ENCODE data around the gene MS4A15.

The MS4A15 gene

DNA sequence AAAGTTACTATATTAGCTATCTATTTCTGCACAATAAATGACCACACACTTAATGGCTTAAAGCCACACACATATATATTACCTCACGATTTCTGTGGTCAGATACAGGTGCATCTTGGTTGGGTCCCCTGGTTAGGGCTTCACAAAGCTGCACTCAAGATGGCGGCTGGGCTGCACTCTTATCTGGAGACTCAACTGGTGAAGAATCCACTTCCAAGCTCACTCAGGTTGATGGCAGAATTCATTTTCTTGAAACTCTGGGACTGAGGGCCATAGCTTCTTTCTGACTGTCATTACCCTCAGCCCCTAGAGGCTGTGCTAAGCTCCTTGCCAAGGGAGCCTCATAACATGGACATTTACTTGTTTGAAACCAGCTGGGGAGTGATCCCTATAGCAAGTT lies 23.4 kb downstream of the MS4A15 start:
- no peak for DNase-seq

DNA sequence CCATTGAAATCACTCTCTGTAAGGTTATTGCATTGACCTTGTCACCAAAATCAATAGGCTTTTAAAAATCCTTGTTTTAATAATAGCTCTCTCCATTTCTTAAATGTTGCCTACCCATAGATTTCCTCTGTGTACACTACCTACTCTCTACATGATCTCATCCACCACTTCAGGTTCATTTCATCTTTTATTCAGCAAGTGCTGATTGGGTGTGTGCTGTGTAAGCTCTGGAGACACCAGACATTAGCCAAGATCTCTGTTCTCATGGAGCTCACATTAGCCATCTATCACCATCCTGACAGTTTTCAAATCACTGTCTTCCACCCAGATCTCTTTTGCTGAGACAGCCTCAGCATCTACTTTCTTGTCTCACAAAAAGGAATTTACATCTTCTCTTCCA lies 24.1 kb downstream of the MS4A15 start:
- no peak for DNase-seq

DNA sequence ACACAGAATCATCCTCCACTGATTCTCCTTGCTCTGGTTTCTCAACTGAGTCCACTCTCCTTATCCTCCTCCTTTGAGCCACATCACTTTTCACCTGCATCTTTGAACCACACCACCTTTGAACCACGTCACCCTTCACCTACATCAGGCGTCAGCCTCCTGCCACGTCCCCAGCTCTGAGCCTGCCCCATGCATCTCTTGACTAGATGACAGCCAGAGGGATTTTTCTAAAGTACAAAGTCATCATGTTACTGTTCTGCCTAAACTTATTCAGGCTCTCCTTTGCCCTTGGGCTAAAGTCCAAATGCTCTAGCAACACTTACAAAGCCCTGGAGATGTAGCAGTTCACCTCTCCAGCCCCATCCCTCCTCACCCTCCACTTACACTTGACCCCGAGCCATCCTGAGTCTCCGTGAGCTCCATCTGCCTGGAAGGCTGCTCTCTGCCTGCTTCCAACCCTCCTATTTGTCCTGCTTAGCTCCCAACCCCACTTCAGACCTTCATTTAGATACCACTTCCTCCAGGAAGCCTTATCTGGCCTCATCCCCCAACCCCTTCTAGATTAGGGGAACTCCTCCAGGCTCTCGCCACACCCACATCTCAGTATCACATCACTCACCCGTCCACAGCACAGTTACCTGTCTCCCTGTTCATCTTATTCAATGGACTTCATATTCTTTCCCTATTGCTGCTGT lies 24.8 kb downstream of the MS4A15 start:
- no peak for DNase-seq

DNA sequence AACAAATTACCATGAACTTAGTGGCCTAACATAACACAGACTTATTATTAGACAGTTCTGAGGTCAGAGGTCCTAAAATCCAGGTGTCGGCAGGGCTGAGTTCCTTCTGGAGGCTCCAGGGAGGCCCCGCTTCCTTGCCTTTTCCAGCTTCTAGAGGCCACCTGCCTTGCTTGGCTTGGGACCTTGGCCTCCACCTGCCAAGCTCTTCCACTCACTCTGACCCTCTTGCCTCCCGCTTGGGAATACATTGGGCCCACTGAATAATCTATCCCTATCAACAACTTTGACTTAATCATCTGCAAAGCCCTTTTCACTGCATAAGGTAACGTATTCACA lies 25.3 kb downstream of the MS4A15 start:
- DNase-seq, result no peak

DNA sequence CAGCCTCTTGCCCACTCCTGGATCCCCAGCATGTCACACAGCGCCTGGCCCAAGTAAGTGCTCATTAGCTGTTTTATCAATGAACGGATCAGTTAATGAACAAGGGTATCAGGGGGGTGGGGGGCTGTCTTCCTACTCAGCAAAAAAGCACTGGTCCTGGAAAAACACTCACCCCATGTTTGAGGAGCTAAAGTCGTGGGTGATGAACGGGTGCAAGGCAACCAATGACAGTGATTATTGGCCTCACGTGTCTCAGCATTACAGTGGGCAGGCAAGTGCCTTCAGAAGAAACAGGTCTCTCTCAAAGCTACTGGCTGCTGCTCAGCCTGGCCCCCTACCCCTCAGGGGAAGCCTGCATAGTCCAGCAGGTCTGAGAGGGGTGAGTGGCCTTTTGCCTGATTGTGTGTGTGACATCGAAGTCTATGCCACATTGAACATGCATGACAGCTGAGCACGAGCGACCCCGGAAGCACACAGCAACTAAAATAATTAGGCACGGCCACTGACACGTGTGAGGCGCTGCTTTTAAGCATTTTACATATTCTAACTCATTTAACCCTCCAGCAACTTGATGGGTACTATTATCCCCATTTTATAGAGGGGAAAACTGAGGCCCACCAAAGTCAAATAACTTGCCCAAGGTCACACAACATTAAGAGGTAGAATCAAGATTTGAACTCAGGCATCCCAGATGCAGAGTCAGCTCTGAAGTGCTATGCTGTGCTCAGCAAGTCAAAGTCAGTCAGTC lies 25.9 kb downstream of the MS4A15 start:
- no peak for DNase-seq

DNA sequence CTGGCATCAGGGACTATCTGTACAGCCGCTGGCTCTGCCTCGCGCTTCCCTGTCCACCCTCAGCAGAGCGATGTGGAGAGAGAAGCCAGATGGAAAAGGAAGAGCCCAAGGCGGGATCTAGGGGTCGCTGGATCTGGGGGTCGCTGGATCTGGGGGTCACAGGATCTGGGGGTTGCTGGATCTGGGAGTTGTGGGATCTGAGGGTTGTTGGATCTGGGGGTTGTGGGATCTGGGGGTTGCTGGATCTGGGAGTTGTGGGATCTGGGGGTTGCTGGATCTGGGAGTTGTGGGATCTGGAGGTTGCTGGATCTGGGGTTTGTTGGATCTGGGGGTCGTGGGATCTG lies 26.4 kb downstream of the MS4A15 start:
- no peak for DNase-seq

DNA sequence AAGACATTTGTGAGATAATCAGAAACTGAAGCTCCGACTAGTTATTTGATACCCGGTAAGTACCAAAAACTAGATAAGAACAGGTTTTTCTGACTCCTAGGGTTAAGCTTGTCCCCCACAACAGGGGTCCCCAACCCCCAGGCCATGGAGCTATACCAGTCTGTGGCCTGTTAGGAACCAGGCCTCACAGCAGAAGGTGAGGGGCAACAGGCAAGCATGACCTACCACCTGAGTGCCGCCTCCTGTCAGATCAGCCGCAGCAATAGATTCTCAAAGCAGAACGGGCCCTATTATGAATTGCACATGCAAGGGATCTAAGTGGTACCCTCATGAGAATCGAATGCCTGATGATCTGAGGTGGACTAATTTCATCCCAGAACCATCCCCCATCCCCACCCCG lies 27.2 kb downstream of the MS4A15 start:
- no peak for DNase-seq

DNA sequence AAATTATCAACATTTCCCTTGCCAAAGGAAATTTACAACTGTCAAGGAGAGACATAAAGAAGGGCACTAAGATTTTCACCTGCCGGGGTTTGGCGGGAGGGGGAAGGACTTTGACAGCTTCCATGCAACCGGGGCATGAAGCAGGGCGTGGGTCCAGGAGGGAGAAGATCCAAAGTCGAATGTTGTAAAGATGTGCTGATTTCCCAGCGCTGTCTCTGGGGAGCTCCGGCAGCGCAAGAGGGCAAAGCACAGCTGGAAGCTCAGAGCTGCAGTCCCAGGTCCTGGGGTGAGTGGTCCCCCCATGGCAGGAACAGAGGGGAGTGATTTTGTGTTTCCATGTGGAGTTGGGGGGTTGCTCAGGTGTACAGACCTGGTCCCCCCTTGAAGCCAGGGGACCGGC lies 28.5 kb downstream of the MS4A15 start, which contains the start of gene MS4A10:
Gene MS4A10, plus strand, starts transcription at position 198 of the 400 bp plus-strand sequence. CDS start 5,003 bp downstream, outside the sequence.
- no peak for DNase-seq

DNA sequence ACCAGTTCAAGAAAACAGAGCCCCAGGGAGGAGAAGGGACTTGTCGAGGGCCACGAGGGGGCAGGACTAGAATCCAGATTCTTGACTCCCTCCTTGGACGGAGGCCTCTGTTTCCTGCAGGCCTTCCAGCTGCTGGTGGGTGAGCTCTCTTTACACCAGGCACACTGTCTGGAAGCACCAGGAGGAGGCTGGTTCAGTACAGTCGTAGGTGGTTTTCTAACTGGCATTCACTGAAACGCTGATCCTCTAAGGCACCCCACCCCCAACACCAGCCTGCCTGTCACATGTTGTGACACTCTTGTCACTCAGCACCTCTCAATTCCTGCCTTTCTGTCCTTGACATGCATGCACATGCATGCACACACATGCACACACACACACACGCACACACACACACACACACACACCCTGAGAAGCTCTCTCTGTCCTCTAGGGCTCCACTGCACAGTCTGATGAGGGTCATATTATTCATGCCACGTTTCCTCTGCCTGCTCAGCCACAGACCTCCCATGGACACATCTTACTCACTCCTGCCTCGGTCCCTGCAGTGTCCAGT lies 29.2 kb downstream of the MS4A15 start:
- DNase-seq, result no peak

DNA sequence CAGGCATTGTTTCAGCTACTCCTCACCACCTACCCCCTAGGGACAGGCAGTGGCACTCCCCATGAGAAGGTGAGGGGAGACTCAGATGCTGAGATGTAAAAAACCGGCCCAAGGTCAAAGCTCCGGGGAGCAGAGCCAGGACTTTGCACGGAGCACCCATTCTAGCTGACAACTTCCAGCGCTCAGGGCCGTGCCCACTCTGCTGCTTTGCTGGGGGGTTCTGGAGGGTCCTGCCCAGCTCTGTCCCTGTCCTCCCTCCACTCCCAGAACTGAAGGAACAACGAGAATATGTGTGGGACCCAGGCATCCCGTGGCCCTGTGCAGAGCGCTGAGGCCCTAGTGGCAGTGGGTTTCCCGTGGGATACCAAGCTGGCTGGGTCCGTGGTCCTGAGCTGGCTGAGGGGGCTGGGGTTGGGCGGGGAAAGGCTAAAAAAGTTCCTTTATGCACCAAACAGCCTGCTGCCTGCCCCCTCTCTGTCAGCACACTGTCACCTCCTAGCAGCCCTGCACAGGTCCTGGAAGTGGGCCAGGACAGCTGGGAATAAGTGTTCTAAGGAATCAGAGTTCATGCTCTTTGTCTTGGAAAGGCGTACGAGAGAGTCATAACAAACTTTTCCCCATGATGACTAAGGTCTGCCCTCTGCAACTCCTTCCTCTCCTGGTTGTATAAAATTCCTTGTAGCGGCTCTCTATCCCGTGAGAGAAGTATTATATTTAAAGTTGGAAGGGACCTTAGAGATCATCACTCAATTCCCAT lies 30.3 kb downstream of the MS4A15 start:
- DNase-seq, result no peak

DNA sequence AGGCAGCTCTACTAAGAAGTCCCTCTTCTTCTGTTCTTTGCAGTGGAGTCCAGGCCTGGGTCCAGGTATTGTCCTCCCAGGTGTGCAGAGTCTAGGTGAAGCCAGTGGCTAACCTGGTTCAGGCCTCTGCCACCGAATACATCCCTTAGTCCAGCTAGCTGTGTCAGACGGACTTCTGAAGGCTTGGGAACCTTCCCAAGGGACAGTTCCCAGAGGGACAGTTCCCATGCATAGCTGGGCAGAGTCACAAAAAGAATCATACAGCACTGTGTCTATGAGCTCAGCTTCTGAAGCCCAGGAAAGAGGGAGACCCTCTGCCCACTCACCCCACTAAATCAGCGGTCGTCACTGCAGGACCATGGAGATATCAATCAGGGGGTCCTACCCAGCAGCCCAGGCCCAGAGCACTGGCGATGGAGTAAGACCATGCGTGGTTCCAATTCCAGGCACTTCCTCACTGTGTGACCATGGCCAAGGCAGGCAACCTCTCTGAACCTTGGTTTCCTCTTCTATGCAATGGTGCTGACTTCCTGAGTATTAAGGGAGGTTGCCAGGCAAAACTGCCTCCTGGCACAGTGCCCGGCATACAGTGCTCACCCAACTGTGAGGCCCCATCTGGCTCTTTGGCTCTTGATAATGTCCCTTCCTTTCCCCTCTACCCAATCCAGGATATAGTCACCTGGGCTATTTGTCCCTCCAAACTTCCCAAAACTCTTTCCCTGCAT lies 31.9 kb downstream of the MS4A15 start:
- peak; percentile 14 for DNase-seq

DNA sequence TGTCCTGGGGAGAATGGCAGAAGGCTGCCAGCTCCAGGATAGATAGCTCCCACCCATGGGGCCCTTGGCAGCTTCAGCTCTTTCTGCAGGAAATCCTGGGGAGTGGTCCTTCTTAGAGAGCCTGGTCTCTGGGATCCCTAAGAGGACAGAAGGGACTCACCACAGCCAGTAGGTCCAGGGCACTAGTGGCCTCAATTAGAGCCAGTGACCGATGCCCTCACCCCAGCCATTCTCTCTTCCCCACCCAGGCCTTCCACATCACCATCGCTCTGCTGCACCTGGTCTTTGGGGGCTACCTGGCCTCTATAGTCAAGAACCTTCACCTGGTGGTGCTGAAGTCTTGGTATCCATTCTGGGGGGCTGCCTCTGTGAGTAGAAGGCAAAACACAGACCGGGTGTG lies 34.1 kb downstream of the MS4A15 start:
- DNase-seq, result no peak

DNA sequence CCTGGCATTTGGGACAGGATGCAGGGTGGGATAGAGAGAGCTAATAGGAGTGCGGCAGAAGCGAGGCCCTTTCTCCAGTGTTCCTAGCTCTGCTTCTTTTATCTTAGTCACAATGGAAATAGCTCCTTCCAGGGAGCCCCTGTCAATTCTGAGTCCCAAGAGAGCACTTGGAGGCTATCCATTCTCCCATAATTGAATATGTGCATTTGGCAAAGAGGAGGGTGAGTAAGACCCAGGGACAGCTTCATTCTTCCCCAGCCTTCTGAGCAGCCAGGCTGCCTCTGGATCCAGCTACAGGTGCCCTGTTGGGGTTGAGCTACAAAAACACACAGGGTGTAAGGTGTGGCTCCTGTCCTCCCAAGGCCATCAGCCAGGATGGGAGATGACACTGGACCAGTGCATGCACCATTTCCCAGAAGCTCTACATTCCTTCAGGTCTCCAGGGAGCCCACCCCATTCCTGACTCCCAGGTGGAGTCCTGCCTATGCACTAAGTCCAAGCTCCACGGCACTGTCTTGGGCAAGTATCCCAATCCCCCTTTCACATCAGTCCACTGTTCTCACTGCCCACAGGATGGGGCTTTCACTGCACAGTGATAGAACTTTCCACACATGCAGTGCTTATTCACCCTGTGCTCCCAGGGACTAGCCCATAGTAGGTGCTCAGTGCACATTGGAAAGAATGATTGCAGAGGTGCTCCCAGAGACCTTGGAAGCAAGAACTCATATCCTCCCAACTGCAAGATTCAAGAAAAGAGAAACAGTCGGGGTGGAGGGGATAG lies 34.7 kb downstream of the MS4A15 start:
- no peak for DNase-seq

DNA sequence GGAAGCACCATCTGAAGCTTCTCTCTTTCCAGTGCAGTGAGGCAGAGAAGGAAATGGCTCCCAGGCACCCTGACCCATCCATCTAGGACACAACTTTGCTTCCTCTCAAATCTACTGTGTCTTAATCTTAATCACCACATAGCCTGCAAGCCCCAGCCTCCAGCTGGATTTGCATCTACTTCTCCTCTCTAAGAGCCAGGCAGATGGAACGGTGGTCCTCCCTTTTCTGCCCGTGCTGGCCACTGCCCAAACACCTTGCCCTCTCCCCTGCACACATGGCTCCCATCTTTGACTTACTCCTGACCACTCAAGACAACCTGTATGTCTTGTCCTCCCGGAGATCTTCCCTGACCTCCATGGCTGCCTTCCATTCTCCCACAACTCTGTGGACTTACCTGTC lies 35.9 kb downstream of the MS4A15 start:
- no peak for DNase-seq

DNA sequence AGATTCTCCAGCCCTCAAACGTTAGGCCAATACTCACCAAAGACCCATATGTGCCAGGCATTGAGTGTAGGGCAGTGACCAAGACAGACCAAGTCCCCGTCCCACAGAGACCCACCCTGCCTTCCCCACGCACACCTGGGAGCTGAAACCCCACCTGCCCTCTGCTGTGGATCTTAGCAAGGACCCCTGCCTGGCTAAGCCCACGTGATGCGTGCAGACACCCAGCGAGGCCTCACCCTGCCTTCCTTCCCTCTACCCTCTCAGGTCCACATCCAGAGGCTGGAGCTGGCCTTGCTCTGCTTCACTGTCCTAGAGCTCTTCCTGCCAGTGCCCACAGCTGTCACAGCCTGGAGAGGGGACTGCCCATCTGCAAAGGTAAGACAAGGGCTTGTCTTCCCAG lies 38.6 kb downstream of the MS4A15 start:
- DNase-seq, result no peak

DNA sequence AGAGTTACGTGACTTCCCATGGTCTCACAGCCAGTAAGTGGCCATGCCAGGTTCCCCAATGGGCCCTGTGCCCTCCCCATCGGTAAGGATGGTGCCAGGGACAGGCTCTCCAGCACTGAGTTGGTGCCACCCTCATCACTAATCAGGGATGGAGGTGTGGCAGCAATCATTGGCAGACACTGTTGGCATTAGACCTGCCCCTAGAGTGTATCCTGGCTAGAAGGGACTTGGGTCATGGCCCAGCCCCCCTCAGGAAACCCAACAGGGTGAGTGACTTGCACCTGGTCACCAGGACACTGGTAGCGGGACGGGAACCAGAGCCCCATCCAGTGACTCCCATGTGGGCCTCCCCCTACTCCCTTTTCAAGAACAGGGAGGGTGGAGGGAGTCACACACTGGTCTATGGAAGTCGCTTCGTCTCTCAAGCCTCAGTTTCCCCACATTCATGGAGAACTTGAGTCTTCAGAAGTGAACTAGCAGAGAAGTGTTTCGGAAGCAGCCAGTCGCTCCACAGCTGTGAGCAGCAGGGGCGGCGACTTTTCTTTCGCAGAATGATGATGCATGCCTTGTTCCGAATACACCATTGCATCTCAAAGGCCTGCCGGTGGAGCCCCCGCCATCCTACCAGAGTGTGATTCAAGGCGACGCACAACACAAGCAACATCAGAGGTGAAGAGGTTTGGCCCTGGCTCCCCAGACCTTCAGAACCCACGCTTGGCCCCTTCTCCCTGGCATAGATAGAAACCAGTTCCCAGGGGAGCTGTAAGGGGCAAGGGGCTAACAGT lies 41.4 kb downstream of the MS4A15 start:
- DNase-seq, result no peak

DNA sequence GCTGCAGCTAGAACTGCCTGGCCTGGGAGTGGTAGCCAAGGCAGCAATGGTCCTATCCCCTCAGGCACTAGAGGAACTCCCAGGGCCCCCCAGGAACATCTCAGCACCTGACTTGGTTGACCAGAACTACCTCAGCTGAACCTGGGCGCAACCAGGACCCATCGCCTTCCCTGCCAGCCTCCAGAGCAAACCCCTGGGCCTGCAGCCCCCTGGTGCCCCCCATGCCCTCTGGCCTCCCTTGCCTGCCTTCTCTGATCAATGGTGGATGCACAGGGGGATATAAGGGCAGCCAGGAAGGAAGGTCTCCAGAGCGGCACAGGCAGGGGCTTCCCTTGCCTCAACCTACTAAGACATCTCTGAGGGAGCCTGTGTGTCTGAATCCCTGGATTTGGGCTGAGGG lies 42.0 kb downstream of the MS4A15 start:
- no peak for DNase-seq

DNA sequence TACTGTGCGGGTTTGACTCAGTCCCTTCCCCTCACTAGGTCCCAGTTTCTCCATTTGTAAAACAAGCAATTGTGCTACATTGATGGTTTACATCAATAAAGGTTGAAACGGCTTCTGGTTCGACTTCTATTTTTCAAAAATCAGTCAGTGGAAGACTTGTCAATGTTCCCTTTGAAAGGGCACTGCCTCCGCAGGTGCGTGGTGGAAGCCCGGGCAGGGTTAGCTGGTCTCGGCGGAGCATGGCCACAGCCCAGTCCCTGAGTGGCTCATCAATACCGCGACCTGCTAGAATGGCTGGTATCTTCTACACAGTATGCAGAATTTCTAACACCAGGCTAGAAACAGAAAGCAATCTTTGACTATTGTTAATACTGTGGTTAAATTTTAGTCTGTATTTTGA lies 44.5 kb downstream of the MS4A15 start:
- no peak for DNase-seq

DNA sequence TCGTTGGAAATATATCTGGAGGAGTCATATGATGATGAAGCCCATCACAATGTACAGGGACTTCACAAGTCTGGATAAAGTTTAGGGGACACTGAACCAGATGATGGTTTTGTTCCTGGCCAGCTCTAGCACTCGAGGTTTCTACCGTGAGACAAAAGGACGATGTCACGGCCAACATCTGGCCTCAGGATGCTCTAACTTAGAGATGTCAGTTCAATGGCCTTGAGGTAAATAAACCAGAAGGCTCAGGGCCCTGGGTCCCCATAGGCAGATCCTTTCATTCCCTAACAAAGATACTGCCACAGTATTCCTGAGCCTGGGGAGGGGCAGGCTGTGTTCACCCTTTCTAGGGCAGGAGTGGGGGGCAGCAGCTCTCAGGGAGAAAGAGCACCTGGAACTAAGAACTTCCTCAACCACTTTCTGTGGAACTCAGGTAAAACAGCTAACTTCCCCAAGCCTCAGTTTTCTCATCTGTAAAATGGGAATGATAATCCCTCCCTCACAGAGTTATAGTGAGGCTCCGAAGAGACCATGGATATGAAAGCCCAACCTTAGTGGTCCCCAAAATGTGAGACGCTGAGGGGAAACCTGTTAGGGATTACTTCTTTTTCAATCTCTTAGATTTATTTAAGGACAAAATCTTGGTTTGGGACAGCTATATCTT lies 46.7 kb downstream of the MS4A15 start:
- no peak for DNase-seq

DNA sequence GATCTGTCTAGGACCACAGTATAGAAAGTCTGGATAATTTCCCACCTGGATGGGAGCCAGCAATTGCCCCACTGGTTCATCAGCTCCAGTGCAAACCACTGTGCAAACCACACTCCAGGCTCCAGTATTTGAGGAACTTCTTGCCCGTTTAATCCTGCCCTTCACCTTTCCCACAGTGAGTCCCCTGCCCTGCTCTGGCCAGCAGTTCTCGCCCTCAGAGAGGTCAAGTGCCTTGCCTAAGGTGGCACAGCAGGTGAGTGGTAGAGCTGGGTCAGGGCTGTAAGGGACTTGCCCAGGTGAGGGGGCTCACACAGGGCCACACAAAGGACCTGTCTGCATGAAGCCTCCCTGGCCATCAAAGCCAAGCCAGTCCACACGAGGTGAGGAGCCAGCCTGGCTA lies 52.6 kb downstream of the MS4A15 start:
- no peak for DNase-seq

DNA sequence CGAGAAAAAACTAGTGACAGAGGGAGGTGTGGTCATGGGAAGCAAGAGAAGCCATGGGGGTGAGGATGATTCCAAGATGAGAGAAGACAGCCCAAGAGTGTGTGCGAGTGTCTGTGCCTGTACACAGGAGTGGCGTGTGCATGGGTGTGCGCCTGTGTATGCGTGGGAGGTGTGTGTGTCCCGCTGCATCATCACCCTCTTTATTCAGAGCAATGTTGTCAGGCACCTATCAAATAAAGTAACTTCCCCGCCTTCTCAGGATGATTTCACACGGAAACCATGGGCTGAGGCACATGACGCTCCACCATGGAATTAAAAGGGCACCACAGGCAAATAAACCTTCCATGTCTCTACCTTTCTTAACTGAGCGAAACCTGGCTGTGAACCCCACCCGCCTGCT lies 53.0 kb downstream of the MS4A15 start:
- DNase-seq, result no peak
